Measurements from ENCODE around the gene TAF15.

The TAF15 gene

DNA sequence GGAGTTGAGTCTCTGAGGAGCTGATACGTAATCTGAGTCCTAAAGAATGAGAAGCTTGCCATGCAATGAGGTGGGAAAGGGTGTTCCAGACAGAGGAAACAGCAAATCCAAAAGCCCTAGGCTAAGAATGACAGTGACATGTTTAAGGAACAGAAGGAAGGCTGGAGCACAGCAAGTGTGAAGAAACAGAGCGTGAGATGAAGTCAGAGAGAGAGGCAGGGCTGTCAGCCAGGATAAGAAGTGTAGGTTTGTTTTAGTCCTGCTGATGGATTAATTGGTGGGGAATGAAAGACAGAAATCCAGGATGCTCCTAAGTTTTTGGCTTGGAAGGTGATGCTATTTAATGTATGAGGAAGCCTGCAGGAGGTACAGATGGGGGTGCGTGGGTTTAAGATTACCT, 28.3 kb upstream of the TAF15 start:
- CTCF ChIA-PET: interaction anchor here (0.8 to 3.0 kb wide), 6 partner anchors 8 to 33 kb away, joined by 3 to 16 read pairs (median 6); partner anchors contain the start of gene TAF15
- TF ChIP-seq, protein P1, sequence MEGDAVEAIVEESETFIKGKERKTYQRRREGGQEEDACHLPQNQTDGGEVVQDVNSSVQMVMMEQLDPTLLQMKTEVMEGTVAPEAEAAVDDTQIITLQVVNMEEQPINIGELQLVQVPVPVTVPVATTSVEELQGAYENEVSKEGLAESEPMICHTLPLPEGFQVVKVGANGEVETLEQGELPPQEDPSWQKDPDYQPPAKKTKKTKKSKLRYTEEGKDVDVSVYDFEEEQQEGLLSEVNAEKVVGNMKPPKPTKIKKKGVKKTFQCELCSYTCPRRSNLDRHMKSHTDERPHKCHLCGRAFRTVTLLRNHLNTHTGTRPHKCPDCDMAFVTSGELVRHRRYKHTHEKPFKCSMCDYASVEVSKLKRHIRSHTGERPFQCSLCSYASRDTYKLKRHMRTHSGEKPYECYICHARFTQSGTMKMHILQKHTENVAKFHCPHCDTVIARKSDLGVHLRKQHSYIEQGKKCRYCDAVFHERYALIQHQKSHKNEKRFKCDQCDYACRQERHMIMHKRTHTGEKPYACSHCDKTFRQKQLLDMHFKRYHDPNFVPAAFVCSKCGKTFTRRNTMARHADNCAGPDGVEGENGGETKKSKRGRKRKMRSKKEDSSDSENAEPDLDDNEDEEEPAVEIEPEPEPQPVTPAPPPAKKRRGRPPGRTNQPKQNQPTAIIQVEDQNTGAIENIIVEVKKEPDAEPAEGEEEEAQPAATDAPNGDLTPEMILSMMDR (IDR thresholded peaks at IDR 0.05; ENCODE audit: control extremely low read depth, extremely low read depth, low read depth, missing control alignments): no peak
- DNase-seq (ENCODE audit: extremely low spot score): no peak
- POLR2A ChIA-PET: no interaction called here

DNA sequence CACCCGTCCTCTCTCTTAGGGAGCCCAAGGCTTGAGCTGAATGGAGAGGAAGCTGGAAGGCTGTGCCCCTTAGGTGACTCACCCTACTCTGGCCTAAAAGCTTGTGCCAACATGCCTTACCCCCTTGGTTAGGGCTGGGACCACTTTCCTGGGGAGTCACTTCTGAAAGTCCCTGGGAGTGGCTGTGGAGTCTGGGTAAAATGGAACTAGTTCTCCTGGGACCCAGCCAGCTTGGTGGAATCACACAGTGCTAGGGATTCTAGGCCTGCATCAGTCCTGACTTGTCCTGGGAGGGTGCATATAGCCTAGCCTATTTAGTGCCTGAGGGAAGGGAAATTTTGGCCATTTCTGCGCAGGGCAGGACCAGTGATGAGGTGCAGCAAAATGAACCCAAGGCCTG, 24.4 kb upstream of the TAF15 start:
- ChIA-PET CTCF (interaction anchor here (1.2 to 2.2 kb wide), 3 partner anchors 8 to 21 kb away, joined by 3 to 14 read pairs (median 5); no protein-coding TSS in a partner anchor), POLR2A (no interaction called here)
- TF ChIP-seq, protein P1 (IDR thresholded peaks at IDR 0.05; ENCODE audit: control extremely low read depth, extremely low read depth, low read depth, missing control alignments): no peak
- DNase-seq (ENCODE audit: extremely low spot score): no peak

DNA sequence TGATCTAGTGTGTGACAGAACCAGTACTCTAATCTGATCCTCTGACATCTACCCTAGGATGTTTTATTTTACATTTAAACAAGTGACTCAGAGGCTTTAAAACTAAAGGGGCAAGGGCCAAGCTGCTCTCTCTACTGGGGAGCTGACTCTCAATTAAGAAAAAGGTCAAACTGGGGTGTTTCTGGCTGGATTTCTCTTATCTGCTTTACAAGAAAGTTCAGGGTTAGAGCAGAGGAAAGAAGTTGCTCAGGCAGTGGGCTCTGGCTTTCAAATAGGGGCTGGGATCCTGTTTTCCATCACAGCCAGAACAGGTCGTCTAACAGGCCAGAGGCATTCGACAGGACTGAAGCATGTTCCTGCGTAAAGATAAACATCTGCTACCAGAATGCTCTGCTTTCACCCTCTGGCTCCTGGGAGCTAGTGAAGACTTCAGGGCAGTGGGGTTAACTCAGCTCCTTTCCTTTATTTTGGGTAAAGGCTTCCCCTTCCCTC, 22.3 kb upstream of the TAF15 start:
- TF ChIP-seq, protein P1 (IDR thresholded peaks at IDR 0.05; ENCODE audit: control extremely low read depth, extremely low read depth, low read depth, missing control alignments): no peak
- no peak for DNase-seq (ENCODE audit: extremely low spot score)
- CTCF ChIA-PET: interaction anchor here (1.5 to 3.5 kb wide), 2 partner anchors 18 to 23 kb away, joined by 3 to 17 read pairs; no protein-coding TSS in a partner anchor
- POLR2A ChIA-PET: no interaction called here

DNA sequence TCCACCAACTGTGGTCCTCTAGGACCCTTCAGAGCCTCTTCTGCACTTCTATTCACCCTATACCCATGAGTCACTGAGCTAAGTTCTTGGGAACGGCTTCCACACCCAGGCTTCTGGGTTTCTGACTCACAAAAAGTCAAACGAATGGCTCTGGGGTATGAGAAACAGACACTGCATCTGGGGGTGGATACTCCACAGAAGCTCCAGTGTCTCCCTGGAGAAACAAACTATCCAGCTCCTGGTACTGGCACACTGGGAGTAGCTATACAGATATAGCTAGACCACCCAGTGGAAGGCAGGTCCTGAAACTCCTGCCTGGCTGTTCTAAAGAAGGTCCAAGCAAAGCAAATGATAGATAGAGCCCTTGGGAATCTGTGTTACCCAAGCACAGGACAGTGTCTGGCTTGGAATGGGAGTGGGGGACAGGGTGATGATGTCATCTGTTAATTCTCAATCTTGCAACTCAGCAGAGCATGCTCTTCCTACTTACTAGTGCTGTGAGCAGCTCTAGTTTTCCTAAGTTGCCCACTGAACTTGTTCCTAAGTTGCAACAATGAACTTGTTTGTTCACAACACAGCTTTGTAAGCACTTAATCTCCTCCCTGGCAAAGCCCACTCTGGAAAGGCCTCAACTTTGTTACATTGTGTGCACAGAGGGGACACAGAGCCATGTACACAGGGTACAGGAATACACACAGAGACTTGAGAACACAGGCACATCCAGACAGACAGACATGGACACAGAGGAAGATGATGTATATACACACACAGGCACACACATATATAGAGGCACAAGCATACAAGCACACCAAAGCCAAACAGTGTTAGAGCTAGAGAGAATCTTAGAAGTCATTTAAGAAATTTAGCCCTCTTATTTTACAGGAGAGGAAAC, 20.6 kb upstream of the TAF15 start:
- ChIA-PET POLR2A (interaction anchor here (1.2 kb wide), 1 partner anchor 20 kb away, joined by 3 read pairs; the partner anchor contains the start of gene TAF15), CTCF (interaction anchor here (1.2 to 3.5 kb wide), 4 partner anchors 11 to 25 kb away, joined by 3 to 17 read pairs (median 4); no protein-coding TSS in a partner anchor)
- TF ChIP-seq, protein P1 (IDR thresholded peaks at IDR 0.05; ENCODE audit: control extremely low read depth, extremely low read depth, low read depth, missing control alignments): no peak
- DNase-seq (ENCODE audit: extremely low spot score): no peak

DNA sequence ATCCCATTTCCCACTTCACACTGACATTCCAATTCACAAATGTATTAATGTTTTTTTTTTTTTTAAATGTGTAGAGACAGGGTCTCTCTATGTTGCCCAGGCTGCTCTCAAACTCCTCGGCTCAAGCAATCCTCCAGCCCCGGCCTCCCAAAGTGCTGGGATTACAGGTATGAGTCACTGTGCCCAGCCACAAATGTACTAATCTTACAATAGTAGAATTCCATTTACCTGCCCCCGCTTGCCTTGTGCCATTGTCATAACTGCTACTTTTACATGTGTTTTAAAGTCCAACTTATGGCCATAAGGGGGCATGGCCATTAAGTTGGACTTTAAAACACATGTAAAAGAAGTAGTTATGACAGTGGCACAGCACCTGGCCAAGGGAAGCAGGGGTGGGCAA, 18.4 kb upstream of the TAF15 start:
- no peak for DNase-seq (ENCODE audit: extremely low spot score)
- CTCF ChIA-PET: interaction anchor here (0.7 to 2.1 kb wide), 2 partner anchors 18 to 27 kb away, joined by 3 to 10 read pairs; partner anchors contain the start of gene TAF15
- TF ChIP-seq, protein P1 (IDR thresholded peaks at IDR 0.05; ENCODE audit: control extremely low read depth, extremely low read depth, low read depth, missing control alignments): no peak
- POLR2A ChIA-PET: no interaction called here

DNA sequence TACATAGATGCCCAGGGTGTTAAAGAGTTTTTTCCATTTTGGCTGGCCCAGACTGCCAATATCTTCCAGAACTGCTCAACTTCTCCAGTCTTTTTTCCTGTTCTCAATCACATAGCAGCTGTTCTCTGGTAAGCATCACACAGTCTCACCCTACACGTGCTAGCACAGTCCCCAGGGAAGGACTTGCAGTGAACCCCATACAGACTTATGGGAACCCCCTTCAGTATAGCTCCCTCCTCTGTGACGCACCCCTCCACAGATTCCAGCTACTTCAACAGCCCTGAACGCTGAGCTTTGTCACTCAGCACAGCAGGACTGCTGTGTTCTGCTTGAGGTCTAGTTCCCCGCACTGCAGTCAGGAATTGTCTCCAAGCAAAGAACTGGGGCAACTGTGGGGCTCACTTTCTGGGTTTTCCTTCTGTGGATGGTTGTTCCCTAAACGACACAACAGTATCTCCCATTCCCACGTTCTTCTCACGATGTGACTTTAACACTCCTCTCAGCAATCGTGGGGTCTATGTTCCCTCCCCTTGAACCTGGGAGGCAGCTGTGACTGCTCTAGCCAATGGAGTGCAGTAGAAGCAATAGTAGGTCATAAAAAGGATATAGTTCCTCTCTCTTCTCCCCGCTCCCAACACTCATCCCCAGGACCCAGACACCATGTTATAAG, 17.5 kb upstream of the TAF15 start:
- TF ChIP-seq, protein P1 (IDR thresholded peaks at IDR 0.05; ENCODE audit: control extremely low read depth, extremely low read depth, low read depth, missing control alignments): no peak
- DNase-seq (ENCODE audit: extremely low spot score): no peak
- POLR2A ChIA-PET: no interaction called here
- CTCF ChIA-PET: interaction anchor here (0.7 to 3.4 kb wide), 4 partner anchors 13 to 28 kb away, joined by 3 to 16 read pairs (median 9); partner anchors contain the start of gene TAF15

Measured in GM10248 (cell line).